ENCODE measurements around the gene AKR1E2. TPM values are rescaled to one million over a fixed set of nuclear protein-coding genes. Genes with fewer than 3 reads are reported as not detected.
A peak's percentile ranks its signal among the peaks of the same experiment; 100 is the strongest.

Gene AKR1E2
- 0.31 and 0.42 TPM in 2 replicates for polyA plus RNA-seq (2013)

GRCh38 chr10:4825868-4826791, at the start of gene AKR1E2:
Gene AKR1E2, plus strand, starts transcription at chr10:4826207. Its CDS starts 118 bp downstream, at chr10:4826325.
- H3K4me2 ChIP-seq (ENCODE audit: low read length): peak within 1 kb of the TSS; percentile 75
- peak within 1 kb of the TSS; percentile 67 for H3K4me3 ChIP-seq (ENCODE audit: low read depth, low read length)
- no peak within 1 kb of the TSS for H2BK120ac ChIP-seq (ENCODE audit: insufficient read depth, low read length, poor library complexity)
- peak within 1 kb of the TSS; percentile 81 for H4K8ac ChIP-seq (ENCODE audit: low read depth, low read length)
- H3K4me1 ChIP-seq (ENCODE audit: control insufficient read depth in 1 of 2, insufficient read depth in 2 of 2, low read length in 2 of 2): peaks cover 3 to 6% of the 10 kb centered on the region in 2 experiments
- H3K79me2 ChIP-seq (ENCODE audit: control insufficient read depth, insufficient read depth, low read length, poor library complexity): peaks cover 2% of the 10 kb centered on the region
- H3K79me1 ChIP-seq (ENCODE audit: low read length): peaks cover 3% of the 10 kb centered on the region
- no peak within 1 kb of the TSS for H2BK12ac ChIP-seq (ENCODE audit: low read length)
- peak; percentile 77 to 90 for DNase-seq
- no peak within 1 kb of the TSS for H3K27ac ChIP-seq (ENCODE audit: low read depth, low read length)
- peaks cover 8% of the 10 kb centered on the region for H3K27me3 ChIP-seq (ENCODE audit: insufficient read depth, low read length)
- no peak within 1 kb of the TSS for H2BK5ac ChIP-seq (ENCODE audit: low read depth, low read length, poor library complexity)
- H3K14ac ChIP-seq (ENCODE audit: low read length): peak within 1 kb of the TSS; percentile 41
- H3K36me3 ChIP-seq (ENCODE audit: control insufficient read depth in 1 of 2, insufficient read depth in 2 of 2, low read length in 2 of 2): no peaks in the 10 kb centered on the region
- peak within 1 kb of the TSS; percentile 58 for H4K12ac ChIP-seq (ENCODE audit: low read depth, low read length)
- peak within 1 kb of the TSS; percentile 58 for H3K18ac ChIP-seq (ENCODE audit: low read length)
- no peak within 1 kb of the TSS for H2AK5ac ChIP-seq (ENCODE audit: low read length)
- H2AFZ ChIP-seq (ENCODE audit: insufficient read depth, low read length, poor library complexity): peak within 1 kb of the TSS; percentile 64
- no peak within 1 kb of the TSS for H3K4ac ChIP-seq (ENCODE audit: low read depth, low read length)
- H3K23ac ChIP-seq (ENCODE audit: low read length): no peak within 1 kb of the TSS
- no peak within 1 kb of the TSS for H3K9ac ChIP-seq (ENCODE audit: low read length)
- WGBS (ENCODE audit: extremely low coverage, insufficient coverage, insufficient read length): no CpG with 5 or more reads among the region's 87 CpGs
- peak within 1 kb of the TSS; percentile 65 for H4K91ac ChIP-seq (ENCODE audit: low read depth, low read length)
- peaks cover 8% of the 10 kb centered on the region for H3K9me3 ChIP-seq (ENCODE audit: insufficient read depth, low read depth, low read length)

- no peak overlapping the region for H3K14ac ChIP-seq (ENCODE audit: low read length)
- H3K36me3 ChIP-seq (ENCODE audit: control insufficient read depth in 1 of 2, insufficient read depth in 2 of 2, low read length in 2 of 2): no peaks in the 10 kb centered on the region
- H4K8ac ChIP-seq (ENCODE audit: low read depth, low read length): no peak overlapping the region
- no peak overlapping the region for H2AFZ ChIP-seq (ENCODE audit: insufficient read depth, low read length, poor library complexity)
- no peaks in the 10 kb centered on the region for H3K79me2 ChIP-seq (ENCODE audit: control insufficient read depth, insufficient read depth, low read length, poor library complexity)
- no peak overlapping the region for H4K12ac ChIP-seq (ENCODE audit: low read depth, low read length)
- H4K91ac ChIP-seq (ENCODE audit: low read depth, low read length): no peak overlapping the region
- H3K27me3 ChIP-seq (ENCODE audit: insufficient read depth, low read length): no peaks in the 10 kb centered on the region
- no peak overlapping the region for H2BK120ac ChIP-seq (ENCODE audit: insufficient read depth, low read length, poor library complexity)
- no peak overlapping the region for H3K4me3 ChIP-seq (ENCODE audit: low read depth, low read length)
- no peak overlapping the region for H2AK5ac ChIP-seq (ENCODE audit: low read length)
- H3K9me3 ChIP-seq (ENCODE audit: insufficient read depth, low read depth, low read length): no peaks in the 10 kb centered on the region
- no peak overlapping the region for H3K9ac ChIP-seq (ENCODE audit: low read length)
- no peak overlapping the region for H3K4me2 ChIP-seq (ENCODE audit: low read length)
- H3K79me1 ChIP-seq (ENCODE audit: low read length): no peaks in the 10 kb centered on the region
- DNase-seq: no peak
- no peaks in the 10 kb centered on the region for H3K4me1 ChIP-seq (ENCODE audit: control insufficient read depth in 1 of 2, insufficient read depth in 2 of 2, low read length in 2 of 2)
- H2BK12ac ChIP-seq (ENCODE audit: low read length): no peak overlapping the region
- H3K18ac ChIP-seq (ENCODE audit: low read length): no peak overlapping the region
- H3K4ac ChIP-seq (ENCODE audit: low read depth, low read length): no peak overlapping the region
- H3K27ac ChIP-seq (ENCODE audit: low read depth, low read length): no peak overlapping the region
- no peak overlapping the region for H2BK5ac ChIP-seq (ENCODE audit: low read depth, low read length, poor library complexity)
- H3K23ac ChIP-seq (ENCODE audit: low read length): no peak overlapping the region
- WGBS (ENCODE audit: extremely low coverage, insufficient coverage, insufficient read length): no CpG with 5 or more reads among the region's 2 CpGs
Observed at GRCh38 chr10:4776234-4776638, 49.8 kb upstream of the AKR1E2 start.

GRCh38 chr10:4778761-4779160, 47.2 kb upstream of the AKR1E2 start:
- Histone ChIP-seq H3K9ac (ENCODE audit: low read length) (no peak overlapping the region), H3K4ac (ENCODE audit: low read depth, low read length) (no peak overlapping the region), H3K23ac (ENCODE audit: low read length) (no peak overlapping the region), H3K4me3 (ENCODE audit: low read depth, low read length) (no peak overlapping the region), H3K4me1 (ENCODE audit: control insufficient read depth in 1 of 2, insufficient read depth in 2 of 2, low read length in 2 of 2) (no peaks in the 10 kb centered on the region), H2BK12ac (ENCODE audit: low read length) (no peak overlapping the region), H2AFZ (ENCODE audit: insufficient read depth, low read length, poor library complexity) (no peak overlapping the region), H3K9me3 (ENCODE audit: insufficient read depth, low read depth, low read length) (no peaks in the 10 kb centered on the region), H3K18ac (ENCODE audit: low read length) (no peak overlapping the region), H4K12ac (ENCODE audit: low read depth, low read length) (no peak overlapping the region), H3K79me2 (ENCODE audit: control insufficient read depth, insufficient read depth, low read length, poor library complexity) (no peaks in the 10 kb centered on the region), H3K36me3 (ENCODE audit: control insufficient read depth in 1 of 2, insufficient read depth in 2 of 2, low read length in 2 of 2) (no peaks in the 10 kb centered on the region), H2BK120ac (ENCODE audit: insufficient read depth, low read length, poor library complexity) (no peak overlapping the region), H3K14ac (ENCODE audit: low read length) (no peak overlapping the region), H3K27me3 (ENCODE audit: insufficient read depth, low read length) (no peaks in the 10 kb centered on the region), H4K8ac (ENCODE audit: low read depth, low read length) (no peak overlapping the region), H4K91ac (ENCODE audit: low read depth, low read length) (no peak overlapping the region), H3K79me1 (ENCODE audit: low read length) (no peaks in the 10 kb centered on the region), H2BK5ac (ENCODE audit: low read depth, low read length, poor library complexity) (no peak overlapping the region), H3K27ac (ENCODE audit: low read depth, low read length) (no peak overlapping the region), H2AK5ac (ENCODE audit: low read length) (no peak overlapping the region), H3K4me2 (ENCODE audit: low read length) (no peak overlapping the region)
- DNase-seq: no peak

GRCh38 chr10:4780091-4780490, 45.9 kb upstream of the AKR1E2 start:
- H3K9me3 ChIP-seq (ENCODE audit: insufficient read depth, low read depth, low read length): no peaks in the 10 kb centered on the region
- no peak overlapping the region for H3K4ac ChIP-seq (ENCODE audit: low read depth, low read length)
- H3K23ac ChIP-seq (ENCODE audit: low read length): no peak overlapping the region
- no peak overlapping the region for H2BK5ac ChIP-seq (ENCODE audit: low read depth, low read length, poor library complexity)
- no peak overlapping the region for H4K91ac ChIP-seq (ENCODE audit: low read depth, low read length)
- H3K4me2 ChIP-seq (ENCODE audit: low read length): no peak overlapping the region
- no peak overlapping the region for H3K18ac ChIP-seq (ENCODE audit: low read length)
- H3K79me1 ChIP-seq (ENCODE audit: low read length): no peaks in the 10 kb centered on the region
- no peak overlapping the region for H3K9ac ChIP-seq (ENCODE audit: low read length)
- no peak overlapping the region for H3K4me3 ChIP-seq (ENCODE audit: low read depth, low read length)
- no peak overlapping the region for H2BK120ac ChIP-seq (ENCODE audit: insufficient read depth, low read length, poor library complexity)
- H2AK5ac ChIP-seq (ENCODE audit: low read length): no peak overlapping the region
- no CpG with 5 or more reads among the region's 2 CpGs for WGBS (ENCODE audit: extremely low coverage, insufficient coverage, insufficient read length)
- no peak overlapping the region for H3K14ac ChIP-seq (ENCODE audit: low read length)
- no peaks in the 10 kb centered on the region for H3K36me3 ChIP-seq (ENCODE audit: control insufficient read depth in 1 of 2, insufficient read depth in 2 of 2, low read length in 2 of 2)
- H3K27me3 ChIP-seq (ENCODE audit: insufficient read depth, low read length): no peaks in the 10 kb centered on the region
- H3K4me1 ChIP-seq (ENCODE audit: control insufficient read depth in 1 of 2, insufficient read depth in 2 of 2, low read length in 2 of 2): no peaks in the 10 kb centered on the region
- no peak overlapping the region for H4K8ac ChIP-seq (ENCODE audit: low read depth, low read length)
- no peak for DNase-seq
- no peak overlapping the region for H3K27ac ChIP-seq (ENCODE audit: low read depth, low read length)
- no peak overlapping the region for H2BK12ac ChIP-seq (ENCODE audit: low read length)
- H4K12ac ChIP-seq (ENCODE audit: low read depth, low read length): no peak overlapping the region
- H3K79me2 ChIP-seq (ENCODE audit: control insufficient read depth, insufficient read depth, low read length, poor library complexity): no peaks in the 10 kb centered on the region
- no peak overlapping the region for H2AFZ ChIP-seq (ENCODE audit: insufficient read depth, low read length, poor library complexity)

Measured in trophoblast cell (in vitro differentiated cells and primary cell).